ENCODE measurements around the gene P2RY6. TPM values are rescaled to one million over a fixed set of nuclear protein-coding genes. Genes with fewer than 3 reads are reported as not detected.
A peak's percentile ranks its signal among the peaks of the same experiment; 100 is the strongest.

Gene P2RY6
- total RNA-seq, 4 donors from 2014 or later, result 0.63 to 3.3 (median 0.90) TPM; not detected in 1

- Histone ChIP-seq H3K27ac (no peak overlapping the region), H3K9me3 (no peaks in the 10 kb centered on the region), H3K36me3 (no peaks in the 10 kb centered on the region), H3K4me3 (no peak overlapping the region), H3K27me3 (no peaks in the 10 kb centered on the region), H3K4me1 (no peaks in the 10 kb centered on the region)
- DNase-seq (ENCODE audit: low spot score in 2 of 2), result no peak
- no peak for TF ChIP-seq EP300 (IDR thresholded peaks at IDR 0.05)
- no peak for TF ChIP-seq CTCF (IDR thresholded peaks at IDR 0.05)
- no peak for TF ChIP-seq POLR2A (IDR thresholded peaks at IDR 0.05)
- WGBS, 2 donors, result 80 to 89% methylated on average over 10 of the region's 10 CpGs
Measured at GRCh38 chr11:73299751-73300150, 27.6 kb downstream of the P2RY6 start.

- H3K4me1 ChIP-seq, result peaks cover 0 to 29% (median 23%) of the 10 kb centered on the region in 4 donors
- no peaks in the 10 kb centered on the region for H3K9me3 ChIP-seq
- TF ChIP-seq EP300 (IDR thresholded peaks at IDR 0.05), result no peak
- no peak for TF ChIP-seq POLR2A (IDR thresholded peaks at IDR 0.05)
- TF ChIP-seq CTCF (IDR thresholded peaks at IDR 0.05), result no peak
- 76 to 81% methylated on average over 7 of the region's 7 CpGs for WGBS, 2 donors
- H3K36me3 ChIP-seq, result peaks cover 0 to 7% (median 2%) of the 10 kb centered on the region in 3 donors
- H3K27ac ChIP-seq, result peak overlapping the region in 2 of 4 donors; percentile 99
- no peaks in the 10 kb centered on the region for H3K27me3 ChIP-seq
- DNase-seq (ENCODE audit: low spot score in 2 of 2), result no peak
- H3K4me3 ChIP-seq, result no peak overlapping the region
Measured at GRCh38 chr11:73306069-73306841, 34.1 kb downstream of the P2RY6 start.

- WGBS, 2 donors, result 12 to 14% methylated on average over 18 of the region's 18 CpGs
- Histone ChIP-seq H3K4me1 (peaks cover 0 to 36% (median 29%) of the 10 kb centered on the region in 4 donors), H3K27ac (peak overlapping the region; percentile 94 to 99 (median 98)), H3K4me3 (peak overlapping the region; percentile 71 to 90 (median 80)), H3K9me3 (no peaks in the 10 kb centered on the region), H3K27me3 (no peaks in the 10 kb centered on the region), H3K36me3 (peaks cover 0 to 13% (median 2%) of the 10 kb centered on the region in 3 donors)
- DNase-seq (ENCODE audit: low spot score in 2 of 2), result no peak
- TF ChIP-seq CTCF (IDR thresholded peaks at IDR 0.05) (no peak), POLR2A (IDR thresholded peaks at IDR 0.05) (no peak), EP300 (IDR thresholded peaks at IDR 0.05) (no peak)
Measured at GRCh38 chr11:73306977-73307322, 34.8 kb downstream of the P2RY6 start.

- H3K27me3 ChIP-seq, result no peaks in the 10 kb centered on the region
- peak overlapping the region; percentile 71 to 90 (median 80) for H3K4me3 ChIP-seq
- peaks cover 0 to 41% (median 31%) of the 10 kb centered on the region in 4 donors for H3K4me1 ChIP-seq
- TF ChIP-seq POLR2A (IDR thresholded peaks at IDR 0.05) (peak in 1 of 2 donors; percentile 32), CTCF (IDR thresholded peaks at IDR 0.05) (peak; percentile 83 to 97 (median 90)), EP300 (IDR thresholded peaks at IDR 0.05) (peak in 1 of 2 donors; percentile 69)
- no peaks in the 10 kb centered on the region for H3K9me3 ChIP-seq
- H3K36me3 ChIP-seq, result peaks cover 0 to 13% (median 2%) of the 10 kb centered on the region in 3 donors
- 0 to 1% methylated on average over 22 to 55 of the region's 56 CpGs for WGBS, 2 donors
- H3K27ac ChIP-seq, result peak overlapping the region; percentile 94 to 99 (median 98)
- peak; percentile 99 to 100 for DNase-seq (ENCODE audit: low spot score in 2 of 2)
Measured at GRCh38 chr11:73307323-73308002, 35.3 kb downstream of the P2RY6 start.
